PC-3 (cell line): ENCODE results near the gene FAM107B. TPM values are rescaled to one million over a fixed set of nuclear protein-coding genes. Genes with fewer than 3 reads are reported as not detected.

Experiments used
- ATAC-seq: fragments of 200-7000 bp; cut with Tn5 transposase; 2 replicates; pipeline ENCODE4 v1.9.1; 2020; ENCODE audit warnings: mild to moderate bottlenecking, moderate library complexity
- BruUV-seq: library from RNA; stranded (reverse); fragments of 400-500 nt; replicated peaks from 2 replicates; lab custom pipeline; 2021; lab: Mats Ljungman, UMichigan
- CTCF ChIA-PET: fragments of 300-600 bp; sonication (Branson Sonifier 250); formaldehyde crosslinking; loops from one replicate; lab custom pipeline; 2022; ENCODE audit warnings: antibody characterized with exemption; lab: Charles Lee
- POLR2A ChIA-PET: fragments of 300-600 bp; sonication (Branson Sonifier 250); formaldehyde crosslinking; loops from one replicate; lab custom pipeline; 2022; ENCODE audit warnings: antibody characterized with exemption; ENCODE audit not compliant: unreplicated experiment; lab: Charles Lee
- DNase-seq: peaks from one replicate; pipeline ENCODE4 v3.0.0-alpha.2; 2015
- H2AFZ ChIP-seq: fragments of 300-600 bp; sonication (generic); 2 replicates; pipeline ENCODE4 v1.6.0; 2016; ENCODE audit warnings: antibody characterized with exemption, low read length
- H3F3A ChIP-seq: fragments of 300-600 bp; sonication (generic); one replicate; pipeline ENCODE4 v1.6.0; 2017; ENCODE audit warnings: antibody characterized with exemption, low read length, control low read depth, mild to moderate bottlenecking; ENCODE audit not compliant: unreplicated experiment
- H3K27ac ChIP-seq: fragments of 300-600 bp; sonication (generic); 2 replicates; pipeline ENCODE4 v1.5.1; 2016; ENCODE audit warnings: mild to moderate bottlenecking, low read length
- H3K27me3 ChIP-seq: fragments of 300-600 bp; sonication (generic); 2 replicates; pipeline ENCODE4 v1.6.1; 2016; ENCODE audit warnings: low read length, mixed read lengths
- H3K36me3 ChIP-seq: fragments of 300-600 bp; sonication (generic); 2 replicates; pipeline ENCODE4 v1.6.1; 2016; ENCODE audit warnings: low read depth, mixed run types, low read length, mixed read lengths
- H3K4me1 ChIP-seq: fragments of 300-600 bp; sonication (generic); 2 replicates; pipeline ENCODE4 v1.5.1; 2016; ENCODE audit warnings: low read length; ENCODE audit not compliant: insufficient read depth
- H3K4me2 ChIP-seq: fragments of 300-600 bp; sonication (generic); 2 replicates; pipeline ENCODE4 v1.6.0; 2016; ENCODE audit warnings: low read length
- H3K4me3 ChIP-seq: fragments of 300-600 bp; sonication (generic); 2 replicates; pipeline ENCODE4 v1.5.1; 2016; ENCODE audit warnings: mild to moderate bottlenecking, low read length, mixed read lengths
- H3K79me2 ChIP-seq: fragments of 300-600 bp; sonication (generic); 2 replicates; pipeline ENCODE4 v1.6.1; 2017; ENCODE audit warnings: low read length, mixed read lengths
- H3K9ac ChIP-seq: fragments of 300-600 bp; sonication (generic); 2 replicates; pipeline ENCODE4 v1.6.0; 2016; ENCODE audit warnings: mild to moderate bottlenecking, low read length
- H3K9me2 ChIP-seq: fragments of 300-600 bp; sonication (generic); replicated peaks from 2 replicates; pipeline ENCODE4 v1.6.1; 2016; ENCODE audit warnings: mixed run types, low read length, mixed read lengths
- H3K9me3 ChIP-seq: fragments of 300-600 bp; sonication (generic); 2 replicates; pipeline ENCODE4 v1.6.1; 2016; ENCODE audit warnings: low read length, mixed read lengths
- H4K20me1 ChIP-seq: fragments of 300-600 bp; sonication (generic); 2 replicates; pipeline ENCODE4 v1.6.1; 2016; ENCODE audit warnings: low read length, mixed read lengths
- CTCF ChIP-seq: fragments of 300-600 bp; sonication (generic); conservative IDR thresholded peaks from 2 replicates; pipeline ENCODE4 v1.5.1; 2017; ENCODE audit warnings: antibody characterized with exemption, low read depth, mild to moderate bottlenecking, low read length
- EZH2 ChIP-seq: fragments of 300-600 bp; sonication (generic); IDR thresholded peaks from one replicate; pipeline ENCODE4 v1.6.1; 2017; ENCODE audit warnings: antibody characterized with exemption, mild to moderate bottlenecking, low read length; ENCODE audit not compliant: unreplicated experiment
- EZH2phosphoT487 ChIP-seq: fragments of 300-600 bp; sonication (generic); IDR thresholded peaks from 2 replicates; pipeline ENCODE4 v1.6.1; 2018; ENCODE audit warnings: mild to moderate bottlenecking, antibody characterized with exemption, low read length, borderline replicate concordance
- intact Hi-C: fragments of 100-400 bp; cut with micrococcal nuclease; formaldehyde crosslinking; loops from 2 replicates; pipeline ENCODE4 v1.9.0; 2023
- total RNA-seq: library from RNA; depleted of rRNA; stranded (reverse); fragments of >200 nt; gene quantifications from 2 replicates; pipeline ENCODE4 v1.2.3, GENCODE V29; 2014

FAM107B gene
- total RNA-seq, 1 experiment from 2014 or later: 36.6 TPM

GRCh38 chr10:14566498-14566897 lies 208.2 kb downstream of the FAM107B start:
- H3K36me3 ChIP-seq: peaks cover 16% of the 10 kb centered on the region
- H3F3A ChIP-seq: no peaks in the 10 kb centered on the region
- ChIA-PET CTCF (no interaction called here), POLR2A (no interaction called here)
- H3K4me1 ChIP-seq: peaks cover 6% of the 10 kb centered on the region
- no peaks in the 10 kb centered on the region for H3K9me2 ChIP-seq
- ATAC-seq (no peak), DNase-seq (no peak)
- no peak overlapping the region for H3K4me2 ChIP-seq
- H3K27ac ChIP-seq: no peak overlapping the region
- H3K27me3 ChIP-seq: no peaks in the 10 kb centered on the region
- TF ChIP-seq CTCF (no peak), EZH2phosphoT487 (no peak), EZH2 (no peak)
- BruUV-seq: no TSS peak
- H2AFZ ChIP-seq: no peak overlapping the region
- intact Hi-C loops: no loop called here
- H4K20me1 ChIP-seq: peaks cover 4% of the 10 kb centered on the region; the same call in 1 of the 2 replicates
- no peak overlapping the region for H3K4me3 ChIP-seq
- no peak overlapping the region for H3K9ac ChIP-seq
- peaks cover 97% of the 10 kb centered on the region for H3K79me2 ChIP-seq
- H3K9me3 ChIP-seq: no peaks in the 10 kb centered on the region

- Histone ChIP-seq H3K4me1 (peaks cover 8% of the 10 kb centered on the region; the same call in 1 of the 2 replicates), H3K27me3 (no peaks in the 10 kb centered on the region), H3K27ac (no peak overlapping the region), H2AFZ (no peak overlapping the region), H3K79me2 (peaks cover 96% of the 10 kb centered on the region), H3K36me3 (peaks cover 16% of the 10 kb centered on the region), H3K4me2 (no peak overlapping the region), H3K9ac (no peak overlapping the region), H3K9me2 (no peaks in the 10 kb centered on the region), H3F3A (no peaks in the 10 kb centered on the region), H3K9me3 (no peaks in the 10 kb centered on the region), H3K4me3 (no peak overlapping the region), H4K20me1 (no peaks in the 10 kb centered on the region)
- POLR2A ChIA-PET: no interaction called here
- intact Hi-C loops: no loop called here
- no TSS peak for BruUV-seq
- DNase-seq (no peak), ATAC-seq (no peak)
- TF ChIP-seq CTCF (no peak), EZH2phosphoT487 (no peak), EZH2 (no peak)
- CTCF ChIA-PET: no interaction called here
Observed at GRCh38 chr10:14565199-14565598, 209.5 kb downstream of the FAM107B start.

GRCh38 chr10:14564268-14564744 lies 210.4 kb downstream of the FAM107B start:
- Histone ChIP-seq H3K27me3 (no peaks in the 10 kb centered on the region), H3F3A (no peaks in the 10 kb centered on the region), H3K9me3 (no peaks in the 10 kb centered on the region), H3K9me2 (no peaks in the 10 kb centered on the region), H3K9ac (no peak overlapping the region), H3K4me1 (peaks cover 12% of the 10 kb centered on the region; the same call in 1 of the 2 replicates), H2AFZ (no peak overlapping the region), H3K4me3 (no peak overlapping the region), H3K27ac (no peak overlapping the region), H3K4me2 (no peak overlapping the region), H4K20me1 (no peaks in the 10 kb centered on the region), H3K79me2 (peaks cover 96% of the 10 kb centered on the region), H3K36me3 (peaks cover 16% of the 10 kb centered on the region)
- intact Hi-C loops: no loop called here
- ChIA-PET POLR2A (no interaction called here), CTCF (no interaction called here)
- TF ChIP-seq EZH2phosphoT487 (no peak), EZH2 (no peak), CTCF (no peak)
- ATAC-seq: no peak
- BruUV-seq: no TSS peak
- no peak for DNase-seq
